ENCODE data around the gene PRTFDC1.

GRCh38 chr10:24949616-24950015, 2.8 kb downstream of the PRTFDC1 start:
- TF ChIP-seq SIN3A (IDR thresholded peaks at IDR 0.05; ENCODE audit: borderline replicate concordance, insufficient read depth, low read length) = no peak
- TF ChIP-seq REST (IDR thresholded peaks at IDR 0.05; ENCODE audit: insufficient read depth in 1 of 2, low read depth in 2 of 2, low read length in 2 of 2) = no peak
- no peak for TF ChIP-seq POLR2AphosphoS5 (IDR thresholded peaks at IDR 0.05; ENCODE audit: low read depth, low read length)
- TF ChIP-seq TAF1 (IDR thresholded peaks at IDR 0.05; ENCODE audit: borderline replicate concordance, insufficient read depth, low read length) = no peak
- no peak for TF ChIP-seq FOXP2 (optimal IDR thresholded peaks at IDR 0.05; ENCODE audit: borderline replicate concordance, extremely low read depth, extremely low read length, insufficient read depth)
